Nucleus accumbens (tissue), 56 donors: ENCODE results near the gene LAMA2.
A peak's percentile ranks its signal among the peaks of the same experiment; 100 is the strongest.
"Not testable (repeated sequence)": the region's sequence is repeated elsewhere in the genome, so short reads cannot be mapped to it uniquely, and the experiment has no call there.

ENCODE experiments used
- DNase-seq, 56 donors: peaks; one replicate each; lab custom pipeline; 2025; lab: John Stamatoyannopoulos, UW

Gene LAMA2

DNA sequence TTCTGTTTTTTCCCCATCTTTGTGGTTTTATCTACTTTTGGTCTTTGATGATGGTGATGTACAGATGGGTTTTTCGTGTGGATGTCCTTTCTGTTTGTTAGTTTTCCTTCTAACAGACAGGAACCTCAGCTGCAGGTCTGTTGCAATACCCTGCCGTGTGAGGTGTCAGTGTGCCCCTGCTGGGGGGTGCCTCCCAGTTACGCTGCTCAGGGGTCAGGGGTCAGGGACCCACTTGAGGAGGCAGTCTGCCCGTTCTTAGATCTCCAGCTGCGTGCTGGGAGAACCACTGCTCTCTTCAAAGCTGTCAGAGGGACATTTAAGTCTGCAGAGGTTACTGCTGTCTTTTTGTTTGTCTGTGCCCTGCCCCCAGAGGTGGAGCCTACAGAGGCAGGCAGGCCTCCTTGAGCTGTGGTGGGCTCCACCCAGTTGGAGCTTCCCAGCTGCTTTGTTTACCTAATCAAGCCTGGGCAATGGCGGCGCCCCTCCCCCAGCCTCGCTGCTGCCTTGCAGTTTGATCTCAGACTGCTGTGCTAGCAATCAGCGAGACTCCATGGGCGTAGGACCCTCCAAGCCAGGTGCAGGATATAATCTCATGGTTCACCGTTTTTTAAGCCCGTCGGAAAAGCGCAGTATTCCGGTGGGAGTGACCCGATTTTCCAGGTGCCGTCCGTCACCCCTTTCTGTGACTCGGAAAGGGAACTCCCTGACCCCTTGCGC lies 289.5 kb downstream of the LAMA2 start:
- DNase-seq: not testable (repeated sequence)

DNA sequence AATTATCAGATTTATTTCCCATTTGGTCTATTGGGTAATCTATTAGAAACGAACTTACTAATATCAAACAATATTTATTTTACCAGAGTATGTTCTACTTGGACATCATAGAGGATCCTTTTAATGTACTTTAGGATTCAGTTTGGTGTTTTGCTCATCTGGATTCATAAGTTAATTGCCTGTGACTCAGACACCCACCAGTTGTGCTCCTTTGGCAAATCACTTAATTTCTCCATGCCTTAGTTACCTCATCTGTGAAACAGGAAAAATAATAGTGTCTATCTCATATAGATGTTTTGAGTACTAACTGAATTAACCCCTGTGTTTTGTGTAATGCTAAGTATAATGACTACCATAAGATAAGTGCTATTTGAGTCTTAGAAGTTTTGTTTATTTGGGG lies 292.1 kb downstream of the LAMA2 start:
- DNase-seq: no peak

DNA sequence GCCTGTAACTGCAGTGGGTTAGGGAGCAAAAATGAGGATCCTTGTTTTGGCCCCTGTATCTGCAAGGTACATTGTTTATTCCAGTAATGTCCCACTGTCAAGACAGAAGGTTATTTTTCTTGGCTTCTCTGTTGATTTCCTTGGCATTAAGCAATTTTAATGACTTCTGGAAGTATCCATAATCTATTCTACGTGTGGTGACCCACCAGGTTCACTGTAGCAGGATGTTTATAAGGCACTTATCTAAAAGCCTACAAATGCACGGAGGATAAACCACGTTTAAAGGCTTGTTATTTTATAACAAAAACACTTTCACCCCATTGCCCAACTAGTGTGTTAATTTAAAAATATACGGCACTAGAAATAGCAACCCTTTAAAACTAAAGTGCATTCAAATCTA lies 294.9 kb downstream of the LAMA2 start:
- DNase-seq: no peak

DNA sequence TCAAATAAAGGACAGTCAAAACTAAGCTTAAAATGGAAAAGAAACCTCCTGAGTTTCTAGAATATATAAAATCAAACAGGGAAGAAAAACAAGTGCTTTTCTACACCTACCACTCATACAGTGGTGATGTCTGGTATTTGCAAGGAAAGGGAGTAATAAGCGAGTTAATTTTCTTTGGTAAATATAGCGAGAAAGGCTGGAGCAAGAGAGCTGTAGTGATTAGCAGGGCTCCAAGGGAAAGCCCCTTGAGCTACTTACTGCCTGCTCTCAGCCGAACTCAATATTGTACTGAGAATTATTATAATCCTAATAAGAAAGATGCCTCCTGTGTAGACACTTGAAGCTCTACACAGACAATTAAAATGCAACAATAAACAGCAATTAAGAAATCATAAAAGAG lies 296.3 kb downstream of the LAMA2 start:
- DNase-seq: no peak

DNA sequence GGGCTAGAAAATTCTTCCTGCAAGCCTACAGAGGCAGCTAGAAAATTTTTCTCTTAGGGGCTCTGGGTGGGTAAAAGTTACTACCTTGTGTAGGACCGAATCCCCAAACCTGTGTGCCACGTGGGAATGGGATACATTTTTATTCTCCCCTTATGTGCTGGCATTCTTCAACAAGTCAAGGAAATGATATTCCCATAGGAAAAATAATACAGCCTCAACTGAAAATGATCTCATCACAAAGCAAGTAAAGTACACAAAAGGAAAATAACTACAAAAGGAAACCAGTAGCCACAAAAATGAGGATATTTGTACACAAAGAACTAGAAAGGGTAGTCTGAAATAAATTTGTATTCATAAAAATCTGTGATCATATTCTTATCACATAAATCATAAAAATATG lies 298.1 kb downstream of the LAMA2 start:
- DNase-seq: no peak

DNA sequence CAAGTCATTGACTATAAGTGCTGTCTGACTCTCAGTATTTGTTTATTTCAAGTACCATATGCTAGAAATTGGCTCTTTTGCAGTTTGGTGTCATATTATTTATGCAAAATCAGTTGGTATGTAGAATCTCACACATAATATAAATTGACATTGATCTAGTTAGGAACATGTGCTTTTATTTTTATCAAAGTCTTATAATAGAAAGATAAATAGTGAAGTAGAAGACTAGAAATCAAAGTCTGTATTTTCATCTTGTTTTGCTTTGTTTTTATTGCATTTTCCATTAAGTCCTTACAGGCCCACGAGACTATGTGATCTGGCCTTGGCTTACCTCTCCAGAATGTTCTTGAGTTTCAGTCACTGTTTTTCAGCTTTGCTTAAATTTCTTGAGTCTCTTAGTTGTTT lies 300.3 kb downstream of the LAMA2 start:
- no peak for DNase-seq

DNA sequence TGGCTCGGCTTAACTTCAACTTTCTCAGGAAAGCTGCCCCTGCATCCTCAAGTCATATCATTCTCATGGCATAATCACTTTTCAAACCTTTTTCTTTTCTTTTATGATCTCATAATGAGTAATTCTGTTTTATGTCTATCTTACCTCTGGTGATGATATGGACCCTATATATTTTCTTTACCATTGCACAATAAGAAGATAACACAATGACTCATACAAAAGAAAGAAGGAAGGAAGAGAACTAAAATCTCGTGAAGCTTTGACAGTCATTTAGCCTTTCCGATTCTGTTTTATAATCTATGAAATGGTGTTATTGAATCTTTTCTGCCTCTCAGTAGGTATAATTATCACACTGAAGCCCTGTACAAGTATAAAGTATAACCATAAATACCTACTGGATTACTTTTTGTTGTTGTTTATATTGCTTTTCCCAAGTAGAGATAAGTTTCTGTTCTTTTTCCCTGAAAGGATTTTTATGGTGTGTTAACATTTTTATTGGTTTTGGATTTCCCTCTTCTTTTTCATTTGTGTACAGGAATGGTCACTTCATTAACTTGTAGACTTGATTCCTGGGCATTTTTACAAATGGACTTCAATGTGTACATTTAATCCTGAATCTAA lies 300.9 kb downstream of the LAMA2 start:
- DNase-seq: no peak

DNA sequence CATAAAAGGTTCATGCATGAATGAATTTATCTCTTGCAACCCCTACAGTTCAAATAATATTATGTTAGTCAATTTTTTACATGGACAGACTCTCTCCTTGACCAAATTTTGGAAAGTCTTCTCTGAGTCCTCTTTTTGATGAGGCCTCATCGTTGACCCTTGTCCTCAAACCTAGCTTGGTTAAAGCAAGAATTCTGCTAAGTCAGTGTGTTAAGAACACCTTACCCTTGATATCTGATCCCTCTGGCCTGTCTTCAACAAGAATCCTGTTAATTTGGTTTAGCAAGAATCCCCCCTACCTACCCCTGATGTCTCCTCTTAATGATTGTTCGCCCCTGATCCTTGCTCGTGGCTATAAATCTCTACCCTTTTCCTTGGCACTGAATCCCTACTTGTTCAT lies 301.4 kb downstream of the LAMA2 start:
- DNase-seq: no peak

DNA sequence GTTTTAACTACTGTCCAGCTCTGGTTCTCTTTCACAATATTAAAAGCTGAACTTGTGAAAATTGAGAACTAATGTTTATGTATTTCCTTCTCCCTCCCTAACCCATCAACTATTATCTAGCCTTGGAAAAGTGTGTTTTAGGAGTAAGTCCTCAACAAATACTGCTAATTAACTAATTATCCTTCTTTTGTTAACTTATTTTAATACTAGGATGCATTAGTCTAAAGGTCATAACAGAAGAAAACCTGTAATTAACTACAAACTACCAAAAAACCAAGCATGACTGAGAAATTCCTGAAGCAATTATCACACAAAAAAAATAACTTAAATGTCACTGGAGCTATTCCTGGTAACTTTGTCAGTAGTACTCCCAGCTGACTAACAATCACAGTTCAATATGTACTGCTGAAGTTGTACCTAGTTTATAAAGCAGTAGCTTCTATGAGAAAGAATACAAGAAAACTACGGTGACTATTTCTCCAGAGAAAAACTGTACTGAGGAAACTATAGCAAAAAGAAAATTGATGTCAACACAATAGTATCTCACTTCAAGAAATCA lies 301.9 kb downstream of the LAMA2 start:
- DNase-seq: no peak

DNA sequence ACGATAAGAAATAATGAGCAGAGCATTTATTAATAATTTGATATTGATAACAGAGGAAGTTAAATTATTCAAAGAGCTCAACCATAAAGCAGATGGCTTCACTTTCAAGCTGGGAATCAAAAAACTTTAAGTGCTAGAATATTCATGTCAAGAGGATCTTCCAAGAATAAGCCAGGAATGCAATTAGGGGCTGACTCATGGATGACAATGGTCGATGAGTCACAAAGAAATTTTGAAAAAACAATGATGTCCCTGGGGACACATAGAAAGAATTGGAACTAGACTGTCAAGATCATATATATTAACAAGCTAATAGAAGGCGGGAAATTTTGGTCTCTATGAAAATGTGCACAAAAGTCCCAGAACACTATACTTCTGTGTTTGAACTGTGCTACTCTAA lies 304.1 kb downstream of the LAMA2 start:
- peak in 1 of 56 donors; percentile 23 for DNase-seq

DNA sequence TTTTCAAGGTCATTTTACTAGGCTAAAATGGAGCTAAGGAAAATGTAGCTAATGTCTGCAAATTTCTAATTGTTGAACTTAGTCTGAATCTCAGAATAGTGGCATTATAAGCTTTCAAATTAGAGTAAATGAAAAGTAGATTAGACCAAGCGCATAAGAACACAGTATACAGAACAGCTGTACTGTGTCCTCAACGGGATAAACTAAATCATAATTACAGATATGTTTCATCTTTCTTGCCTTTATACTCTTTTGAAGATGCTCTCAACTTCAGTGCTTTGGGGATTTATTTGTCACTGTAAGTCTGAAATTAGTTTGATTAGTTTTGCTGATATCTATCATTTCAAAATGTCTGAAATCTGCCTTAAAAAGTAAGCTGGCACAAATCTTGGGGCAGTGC lies 305.4 kb downstream of the LAMA2 start:
- no peak for DNase-seq

DNA sequence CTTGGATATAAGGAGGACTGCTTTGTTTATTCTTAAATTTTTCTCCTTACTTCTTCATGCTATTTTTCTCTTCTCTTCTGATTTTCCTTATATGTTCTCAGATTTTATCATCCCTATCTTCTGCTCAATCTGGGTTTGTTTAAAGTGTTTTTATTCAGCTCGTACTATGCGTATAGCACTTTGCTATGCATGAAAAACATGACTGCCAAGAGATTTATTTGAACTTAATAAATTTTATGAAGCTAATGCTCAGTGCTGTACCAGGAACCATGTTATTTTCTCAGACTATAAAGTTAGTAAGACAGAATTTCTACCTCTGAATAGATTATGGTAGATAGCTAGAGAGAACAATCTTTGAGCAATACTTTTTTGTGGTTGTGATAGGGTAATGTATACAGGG lies 305.9 kb downstream of the LAMA2 start:
- DNase-seq: no peak

DNA sequence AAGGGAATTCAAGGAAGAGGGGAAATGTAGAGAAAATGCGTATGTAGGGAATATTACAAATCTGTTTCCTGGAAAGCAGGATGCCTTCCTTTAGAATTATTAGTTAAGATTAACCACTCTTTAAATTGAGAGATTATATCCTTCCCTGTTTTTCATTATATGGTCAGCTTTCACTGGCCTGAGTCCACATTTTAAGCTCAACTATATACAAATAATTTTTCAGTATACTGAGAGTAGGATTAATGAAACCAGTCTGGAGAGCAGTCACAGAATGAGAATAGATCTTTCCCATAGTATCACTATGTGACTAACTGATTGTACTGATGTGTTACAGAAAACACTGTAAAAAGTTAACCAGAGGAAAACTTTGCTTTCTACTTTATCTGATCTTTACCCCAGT lies 306.3 kb downstream of the LAMA2 start:
- DNase-seq: no peak

DNA sequence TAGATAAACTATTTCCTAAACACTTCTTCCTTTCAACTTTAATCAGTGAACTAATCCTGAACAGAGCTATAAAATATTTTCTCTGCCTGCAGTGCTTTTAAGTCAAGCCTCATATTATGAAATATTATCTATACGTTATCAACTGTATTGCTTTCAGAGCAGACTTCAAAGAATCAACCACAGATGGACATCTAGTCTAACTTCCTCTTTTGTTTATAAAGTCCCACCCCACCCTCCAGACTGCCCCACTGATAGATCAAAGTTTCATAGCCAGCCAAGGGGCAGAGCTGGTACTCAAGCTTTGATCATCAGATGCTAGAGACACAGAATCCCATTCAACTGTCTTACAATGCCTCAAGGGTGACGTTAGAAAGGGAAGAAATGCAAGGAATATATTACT lies 308.3 kb downstream of the LAMA2 start:
- DNase-seq: no peak

DNA sequence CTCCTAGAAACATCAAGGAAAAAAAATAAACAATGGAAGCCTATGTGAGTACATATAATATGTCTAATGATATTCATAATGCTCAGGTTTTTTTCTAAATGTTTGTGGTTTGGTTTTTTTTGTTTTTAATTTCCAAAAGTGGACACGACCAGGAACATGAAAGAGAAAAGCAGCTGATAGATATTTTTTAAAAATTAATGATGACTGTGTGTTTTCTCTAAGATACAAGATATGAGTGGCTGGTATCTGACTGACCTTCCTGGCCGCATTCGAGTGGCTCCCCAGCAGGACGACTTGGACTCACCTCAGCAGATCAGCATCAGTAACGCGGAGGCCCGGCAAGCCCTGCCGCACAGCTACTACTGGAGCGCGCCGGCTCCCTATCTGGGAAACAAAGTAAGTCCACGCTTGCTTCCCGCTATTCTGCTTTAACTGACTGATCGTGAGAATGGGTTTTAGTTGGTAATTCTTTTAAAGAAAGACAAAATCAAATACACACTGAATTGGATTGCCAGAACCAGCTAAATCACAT lies 309.6 kb downstream of the LAMA2 start:
- no peak for DNase-seq

DNA sequence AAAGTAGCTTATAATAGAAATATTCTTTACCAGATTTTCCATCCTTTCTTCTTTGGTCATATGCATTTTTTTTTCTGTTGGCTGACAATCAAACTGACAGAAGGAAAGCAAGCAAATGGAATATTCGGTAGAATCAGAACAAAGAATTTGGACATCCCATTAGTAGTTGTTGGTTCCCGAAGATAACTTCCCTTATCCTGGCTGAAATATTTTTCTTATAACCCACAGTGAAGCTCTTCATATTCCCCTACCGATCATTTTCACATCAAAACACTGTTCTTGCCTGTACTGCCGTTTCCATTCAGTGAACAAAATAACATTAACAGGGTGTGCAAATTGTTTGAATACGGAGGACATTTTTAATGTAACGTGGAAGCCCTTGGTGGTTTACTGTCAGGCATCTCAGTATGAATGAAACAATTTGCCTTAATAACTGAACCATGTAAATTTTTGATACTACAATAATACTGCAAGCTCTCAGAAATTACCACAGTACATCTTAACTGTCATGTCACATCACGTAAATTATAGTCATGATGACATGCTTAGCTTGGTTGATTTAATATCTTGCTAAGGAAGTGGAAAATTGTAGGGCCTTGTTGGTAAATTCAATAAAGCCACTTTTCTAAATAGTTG lies 311.5 kb downstream of the LAMA2 start:
- no peak for DNase-seq

DNA sequence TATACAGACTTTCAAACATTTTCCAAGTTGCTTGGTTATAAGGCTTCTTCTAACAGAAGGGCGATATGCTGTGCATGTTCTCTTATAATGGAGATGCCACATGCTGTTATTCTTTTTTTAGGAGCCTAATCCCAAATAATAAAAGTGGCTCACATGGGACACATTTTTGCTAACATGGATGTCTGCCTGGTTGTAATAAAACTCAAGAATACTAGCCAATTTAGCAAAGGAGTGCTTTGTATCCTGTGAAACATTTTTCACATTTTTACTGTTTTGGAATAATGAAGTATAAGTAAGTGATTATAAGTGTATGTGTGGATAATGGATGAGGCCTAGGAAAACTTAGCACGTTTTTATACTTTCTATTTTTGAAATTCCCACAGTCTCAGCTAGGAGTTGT lies 312.2 kb downstream of the LAMA2 start:
- DNase-seq: no peak

DNA sequence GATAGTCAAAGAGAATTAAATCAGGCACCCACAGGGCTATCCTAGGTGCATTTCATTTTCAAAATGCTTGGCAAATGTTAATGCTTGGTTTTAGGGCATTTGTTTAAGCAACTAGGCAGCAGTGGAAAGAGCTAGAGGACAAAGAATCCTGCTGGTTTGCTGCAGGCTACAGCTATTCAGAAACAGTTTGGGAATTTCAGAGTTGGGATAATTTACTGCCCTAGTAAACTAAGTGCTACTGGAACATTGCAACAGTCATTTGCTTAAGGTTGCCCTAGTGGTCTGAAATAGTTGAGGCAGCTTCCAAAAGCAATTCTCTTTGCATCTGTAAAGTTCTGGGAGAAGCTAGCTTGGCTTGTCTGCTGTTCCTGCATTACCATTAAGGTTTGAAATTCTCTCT lies 312.7 kb downstream of the LAMA2 start:
- no peak for DNase-seq

DNA sequence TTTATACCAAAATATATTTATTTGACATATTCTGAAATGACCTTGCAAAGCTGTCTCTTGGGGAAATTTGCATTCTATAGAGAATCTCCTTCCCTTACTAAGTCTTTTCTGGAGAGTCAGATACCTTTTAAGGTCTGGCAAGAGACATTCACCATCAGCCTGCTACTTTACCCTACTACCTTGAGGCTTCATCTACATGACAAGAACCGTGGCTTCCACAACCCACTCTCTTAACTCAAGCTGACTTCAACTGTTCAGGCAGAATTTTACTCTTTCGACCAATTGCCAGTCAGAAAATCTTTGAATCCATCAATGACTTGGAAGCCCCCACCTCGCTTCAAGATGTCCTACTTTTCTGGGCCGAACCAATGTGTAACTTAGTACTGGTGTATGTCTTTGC lies 314.2 kb downstream of the LAMA2 start:
- DNase-seq: no peak

DNA sequence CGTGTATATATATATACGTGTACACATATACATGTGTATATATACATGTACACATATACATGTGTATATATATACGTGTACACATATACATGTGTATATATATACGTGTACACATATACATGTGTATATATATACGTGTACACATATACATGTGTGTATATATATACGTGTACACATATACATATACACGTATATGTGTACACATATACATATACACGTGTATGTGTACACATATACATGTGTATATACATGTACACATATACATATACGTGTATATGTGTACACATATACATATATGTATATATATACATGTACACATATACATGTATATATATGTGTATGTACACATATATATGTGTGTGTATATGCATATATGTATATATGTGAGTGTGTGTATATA lies 317.2 kb downstream of the LAMA2 start:
- DNase-seq: no peak

DNA sequence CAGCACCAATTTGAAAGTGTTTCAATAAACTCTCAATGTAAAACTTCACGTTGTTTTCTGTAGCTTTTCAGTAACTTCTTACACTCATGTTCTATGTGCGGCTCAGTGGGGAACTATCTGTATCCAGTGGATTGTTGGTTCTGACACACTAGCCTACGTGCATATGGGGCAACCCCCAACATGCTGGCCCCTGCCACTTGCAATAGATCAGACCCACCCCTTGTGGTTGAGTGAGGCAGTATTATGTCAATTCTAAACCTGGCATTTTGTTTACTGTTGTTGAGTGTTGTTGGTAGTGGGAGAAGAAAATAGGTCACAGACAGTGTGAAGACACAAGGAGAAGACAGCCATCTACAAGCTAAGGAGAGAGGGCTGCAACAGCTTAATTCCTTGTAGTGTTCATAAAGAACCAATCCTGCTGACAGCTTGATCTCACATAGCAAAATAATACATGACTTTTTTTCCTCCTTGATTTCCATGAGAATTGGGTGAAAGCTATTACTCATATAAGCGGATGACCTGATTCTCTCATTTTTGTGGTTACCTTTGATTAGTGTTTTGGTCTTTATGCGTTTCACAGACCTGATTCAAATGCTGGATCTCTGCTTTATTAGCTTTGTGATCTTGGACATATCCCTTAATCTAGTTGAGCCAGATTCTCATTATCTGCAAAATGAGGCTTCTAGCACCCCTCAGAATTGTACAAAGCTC lies 320.4 kb downstream of the LAMA2 start:
- DNase-seq: no peak
